ENCODE data around the gene PALM3.
"Not testable (repeated sequence)": the region's sequence is repeated elsewhere in the genome, so short reads cannot be mapped to it uniquely, and the experiment has no call there.

Gene PALM3

DNA sequence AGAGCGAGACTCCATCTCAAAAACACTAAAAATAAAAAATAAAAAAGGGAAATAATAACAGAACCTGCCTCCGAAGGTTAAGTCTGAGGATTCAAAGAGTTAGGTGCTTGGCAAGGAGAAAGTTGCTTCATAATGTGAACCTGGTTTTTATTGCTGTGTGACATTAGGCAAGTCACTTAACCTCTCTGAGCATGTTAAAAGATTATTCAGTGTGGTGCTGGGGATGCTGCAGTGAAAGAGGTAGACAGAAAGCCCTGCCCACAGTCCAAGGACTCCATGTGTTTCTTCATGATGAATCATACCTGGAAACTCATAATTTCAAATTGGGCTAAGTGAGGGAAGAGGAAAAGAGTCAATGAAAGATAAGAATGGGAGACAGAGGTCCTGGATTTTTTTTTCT is 27.9 kb downstream of the PALM3 start:
- in situ Hi-C loops (cut with HindIII; ENCODE audit: low sequenced_read_pairs), result no loop called here
- H3K4me3 ChIP-seq (ENCODE audit: low read depth, low read length), result no peak overlapping the region
- TF ChIP-seq, protein P1, sequence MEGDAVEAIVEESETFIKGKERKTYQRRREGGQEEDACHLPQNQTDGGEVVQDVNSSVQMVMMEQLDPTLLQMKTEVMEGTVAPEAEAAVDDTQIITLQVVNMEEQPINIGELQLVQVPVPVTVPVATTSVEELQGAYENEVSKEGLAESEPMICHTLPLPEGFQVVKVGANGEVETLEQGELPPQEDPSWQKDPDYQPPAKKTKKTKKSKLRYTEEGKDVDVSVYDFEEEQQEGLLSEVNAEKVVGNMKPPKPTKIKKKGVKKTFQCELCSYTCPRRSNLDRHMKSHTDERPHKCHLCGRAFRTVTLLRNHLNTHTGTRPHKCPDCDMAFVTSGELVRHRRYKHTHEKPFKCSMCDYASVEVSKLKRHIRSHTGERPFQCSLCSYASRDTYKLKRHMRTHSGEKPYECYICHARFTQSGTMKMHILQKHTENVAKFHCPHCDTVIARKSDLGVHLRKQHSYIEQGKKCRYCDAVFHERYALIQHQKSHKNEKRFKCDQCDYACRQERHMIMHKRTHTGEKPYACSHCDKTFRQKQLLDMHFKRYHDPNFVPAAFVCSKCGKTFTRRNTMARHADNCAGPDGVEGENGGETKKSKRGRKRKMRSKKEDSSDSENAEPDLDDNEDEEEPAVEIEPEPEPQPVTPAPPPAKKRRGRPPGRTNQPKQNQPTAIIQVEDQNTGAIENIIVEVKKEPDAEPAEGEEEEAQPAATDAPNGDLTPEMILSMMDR (IDR thresholded peaks at IDR 0.05; ENCODE audit: low read depth, low read length, missing control alignments), result no peak

GRCh38 chr19:14031719-14032480 is 30.0 kb downstream of the PALM3 start, which contains the start of gene IL27RA:
Gene IL27RA (plus strand): TSS chr19:14031762. CDS start chr19:14031873, 111 bp downstream.
- in situ Hi-C loops (cut with HindIII; ENCODE audit: low sequenced_read_pairs), result no loop called here
- H3K4me3 ChIP-seq (ENCODE audit: low read depth, low read length), result peak within 1 kb of the TSS; percentile 52
- TF ChIP-seq, protein P1 (IDR thresholded peaks at IDR 0.05; ENCODE audit: low read depth, low read length, missing control alignments), result peak; percentile 71
- no peak for DNase-seq (ENCODE audit: low read depth)

More for the DNA sequence above, 27.9 kb downstream of the PALM3 start:
- DNase-seq (ENCODE audit: low read depth), result no peak

DNA sequence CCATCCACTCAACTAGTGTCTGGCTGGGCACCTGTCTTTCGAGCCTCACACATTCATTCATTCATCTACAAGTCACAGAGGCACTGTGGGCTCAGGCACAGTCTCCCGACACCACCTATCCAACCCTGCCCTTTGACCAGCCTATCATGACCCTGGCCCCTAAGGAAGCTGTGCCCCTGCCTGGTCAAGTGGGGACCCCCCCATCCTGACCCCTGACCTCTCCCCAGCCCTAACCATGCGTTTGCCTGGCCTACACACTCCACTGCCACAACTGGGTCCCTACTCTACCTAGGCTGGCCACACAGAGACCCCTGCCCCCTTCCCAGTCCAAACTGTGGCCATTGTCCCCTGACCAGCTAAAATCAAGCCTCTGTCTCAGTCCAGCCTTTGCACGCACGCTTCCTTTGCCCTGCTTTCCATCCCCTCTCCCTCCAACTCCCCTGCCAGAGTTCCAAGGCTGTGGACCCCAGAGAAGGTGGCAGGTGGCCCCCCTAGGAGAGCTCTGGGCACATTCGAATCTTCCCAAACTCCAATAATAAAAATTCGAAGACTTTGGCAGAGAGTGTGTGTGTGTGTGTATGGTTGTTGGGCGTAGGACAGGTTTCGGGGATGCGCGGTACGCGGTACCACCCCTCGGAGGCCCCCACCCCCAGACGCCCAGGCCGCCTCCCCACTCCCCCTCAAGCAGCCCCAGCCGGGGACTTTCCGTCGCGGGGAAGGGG is 30.7 kb downstream of the PALM3 start:
- TF ChIP-seq, protein P1 (IDR thresholded peaks at IDR 0.05; ENCODE audit: low read depth, low read length, missing control alignments), result no peak
- H3K4me3 ChIP-seq (ENCODE audit: low read depth, low read length), result peak overlapping the region; percentile 52
- in situ Hi-C loops (cut with HindIII; ENCODE audit: low sequenced_read_pairs), result no loop called here
- DNase-seq (ENCODE audit: low read depth), result no peak

- in situ Hi-C loops (cut with HindIII; ENCODE audit: low sequenced_read_pairs), result no loop called here
- no peak for DNase-seq (ENCODE audit: low read depth)
- no peak overlapping the region for H3K4me3 ChIP-seq (ENCODE audit: low read depth, low read length)
- TF ChIP-seq, protein P1 (IDR thresholded peaks at IDR 0.05; ENCODE audit: low read depth, low read length, missing control alignments), result no peak
Measured at GRCh38 chr19:14028901-14029300, 33.0 kb downstream of the PALM3 start.

DNA sequence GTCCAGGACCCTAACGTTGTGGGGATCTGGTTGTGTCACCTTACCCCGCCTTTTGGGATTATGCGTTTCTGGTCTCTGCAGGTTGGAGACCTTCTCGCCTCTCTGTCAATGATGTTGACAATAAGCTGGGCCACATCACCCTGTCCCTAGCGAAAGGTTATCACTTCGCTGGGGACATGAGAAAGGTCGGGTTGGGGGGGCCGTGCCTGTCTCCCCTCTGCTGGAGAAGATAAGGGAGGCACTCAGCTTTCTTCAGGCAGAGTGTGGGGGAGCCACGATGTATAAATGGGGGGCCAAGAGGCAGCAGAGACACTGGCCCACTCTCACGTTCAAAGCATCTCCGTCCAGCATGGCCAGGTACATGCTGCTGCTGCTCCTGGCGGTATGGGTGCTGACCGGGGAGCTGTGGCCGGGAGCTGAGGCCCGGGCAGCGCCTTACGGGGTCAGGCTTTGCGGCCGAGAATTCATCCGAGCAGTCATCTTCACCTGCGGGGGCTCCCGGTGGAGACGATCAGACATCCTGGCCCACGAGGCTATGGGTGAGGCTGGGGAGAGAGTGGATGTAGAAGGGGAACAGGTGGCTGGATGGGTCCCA is 33.9 kb downstream of the PALM3 start, which contains the start of gene RLN3:
TSS of gene RLN3 (plus strand) at position 293 of the 595 bp plus-strand sequence. CDS start at position 350, 57 bp downstream.
- H3K4me3 ChIP-seq (ENCODE audit: low read depth, low read length), result no peak within 1 kb of the TSS
- in situ Hi-C loops (cut with HindIII; ENCODE audit: low sequenced_read_pairs), result no loop called here
- DNase-seq (ENCODE audit: low read depth), result no peak
- TF ChIP-seq, protein P1 (IDR thresholded peaks at IDR 0.05; ENCODE audit: low read depth, low read length, missing control alignments), result no peak

GRCh38 chr19:14026652-14027192 is 35.2 kb downstream of the PALM3 start:
- H3K4me3 ChIP-seq (ENCODE audit: low read depth, low read length); DNase-seq (ENCODE audit: low read depth); in situ Hi-C loops (cut with HindIII; ENCODE audit: low sequenced_read_pairs): not testable (repeated sequence)
